Lung (tissue), 12 donors: ENCODE results near the gene NETO2. TPM values are rescaled to one million over a fixed set of nuclear protein-coding genes. Genes with fewer than 3 reads are reported as not detected.

Source experiments
- ATAC-seq: fragments of 200-7000 bp; cut with Tn5 transposase; one replicate; pipeline ENCODE4 v1.9.1; 2020; ENCODE audit warnings: moderate number of reproducible peaks; ENCODE audit not compliant: insufficient read depth, low FRiP score
- DNase-seq, 3 donors: peaks; one replicate each; pipeline ENCODE4 v3.0.0-alpha.2; 2013 to 2017
- H3K27ac ChIP-seq, 2 donors: one replicate each; pipeline ENCODE4 v1.5.1; 2013; ENCODE audit warnings: mild to moderate bottlenecking in 2 of 2, moderate library complexity in 2 of 2, control low read depth in 1 of 2, inconsistent platforms in 1 of 2, low read depth in 1 of 2, low read length in 1 of 2
- H3K27me3 ChIP-seq, 3 donors: one replicate each; pipeline ENCODE4 v1.5.1; 2013; ENCODE audit warnings: low read length in 2 of 3; ENCODE audit not compliant: control insufficient read depth in 3 of 3, insufficient read depth in 3 of 3
- H3K36me3 ChIP-seq, 4 donors: one replicate each; pipeline ENCODE4 v1.5.1; 2013; ENCODE audit warnings: low read length in 4 of 4, mild to moderate bottlenecking in 1 of 4, moderate library complexity in 1 of 4; ENCODE audit not compliant: control insufficient read depth in 4 of 4, insufficient read depth in 4 of 4
- H3K4me1 ChIP-seq, 5 donors: one replicate each; pipeline ENCODE4 v1.5.1; 2013; ENCODE audit warnings: low read length in 5 of 5, mild to moderate bottlenecking in 2 of 5, moderate library complexity in 1 of 5; ENCODE audit not compliant: control insufficient read depth in 5 of 5, insufficient read depth in 5 of 5
- H3K4me3 ChIP-seq: one replicate; pipeline ENCODE4 v1.5.1; 2013; ENCODE audit warnings: mild to moderate bottlenecking, control low read depth, moderate library complexity
- H3K9ac ChIP-seq, 2 donors: one replicate each; pipeline ENCODE4 v1.5.1; 2013; ENCODE audit warnings: low read length in 2 of 2, control low read depth in 1 of 2; ENCODE audit not compliant: insufficient read depth in 1 of 2
- H3K9me3 ChIP-seq, 4 donors: one replicate each; pipeline ENCODE4 v1.5.1; 2013; ENCODE audit warnings: low read length in 3 of 4, mild to moderate bottlenecking in 1 of 4, moderate library complexity in 1 of 4; ENCODE audit not compliant: control insufficient read depth in 4 of 4, insufficient read depth in 3 of 4
- CTCF ChIP-seq: IDR thresholded peaks from 2 replicates; pipeline ENCODE4 v1.5.1; 2012; ENCODE audit warnings: mild to moderate bottlenecking; ENCODE audit errors: control extremely low read depth, extremely low read depth
- WGBS, 2 donors: extraction: QIAGEN DNeasy Blood & Tissue Kit; methylation state at CpG; one replicate each; pipeline ENCODE4 v1.1.7; 2013; 5-methylcytosine and 5-hydroxymethylcytosine counted together
- polyA plus RNA-seq, 2 donors: library from polyadenylated mRNA; stranded (reverse); fragments of 200-250 nt; gene quantifications; one replicate each; pipeline ENCODE4 v1.2.1, GENCODE V29; 2013
- total RNA-seq, 2 donors: library from RNA; depleted of rRNA in 1 of 2; stranded (reverse); fragments of >200 nt in 1 of 2; gene quantifications; one replicate each; pipeline ENCODE4 v1.2.1, GENCODE V29; 2014 to 2021
- donor health status: control.
- donor health status: control.
- donor health status: Bipolar disorder and iron deficiency.
- donor health status: healthy.
- donor health status: DM: yes; HTN: yes; CAD: no.

Gene NETO2
- total and polyA plus RNA-seq, 4 donors = 2.7 to 16.6 (median 9.7) TPM

GRCh38 chr16:47136099-47136842 is 7.5 kb downstream of the NETO2 start:
- Histone ChIP-seq H3K27ac (no peak overlapping the region), H3K4me3 (no peak overlapping the region), H3K9ac (no peak overlapping the region), H3K4me1 (peaks cover 0 to 10% (median 0%) of the 10 kb centered on the region in 5 donors), H3K9me3 (no peaks in the 10 kb centered on the region), H3K27me3 (no peaks in the 10 kb centered on the region), H3K36me3 (no peaks in the 10 kb centered on the region)
- WGBS, 2 donors = 73% methylated on average over 8 of the region's 8 CpGs
- DNase-seq (peak in 2 of 3 donors; percentile 17 to 25), ATAC-seq (no peak)
- no peak for TF ChIP-seq CTCF

- H3K36me3 ChIP-seq = no peaks in the 10 kb centered on the region
Observed at GRCh38 chr16:47134550-47134949, 9.2 kb downstream of the NETO2 start.

GRCh38 chr16:47132308-47132707 is 11.4 kb downstream of the NETO2 start:
- Histone ChIP-seq H3K4me3 (no peak overlapping the region), H3K27me3 (no peaks in the 10 kb centered on the region), H3K4me1 (peaks cover 0 to 2% (median 0%) of the 10 kb centered on the region in 5 donors), H3K9me3 (no peaks in the 10 kb centered on the region), H3K36me3 (no peaks in the 10 kb centered on the region), H3K27ac (no peak overlapping the region), H3K9ac (no peak overlapping the region)
- DNase-seq (peak in 1 of 3 donors; percentile 16), ATAC-seq (no peak)
- TF ChIP-seq CTCF = no peak

More at GRCh38 chr16:47134550-47134949, 9.2 kb downstream of the NETO2 start:
- ATAC-seq = no peak
- Histone ChIP-seq H3K27ac (no peak overlapping the region), H3K9me3 (no peaks in the 10 kb centered on the region), H3K27me3 (no peaks in the 10 kb centered on the region), H3K4me3 (no peak overlapping the region), H3K9ac (no peak overlapping the region), H3K4me1 (peaks cover 0 to 3% (median 0%) of the 10 kb centered on the region in 5 donors)
- TF ChIP-seq CTCF = no peak
- WGBS, 2 donors = 93 to 94% methylated on average over 4 of the region's 4 CpGs
- DNase-seq = no peak
